Activated T-cell treated with anti-CD3 and anti-CD28 coated beads, Interleukin-2, amount 50 U/mL, for 72 hours (primary cell): Measurements from ENCODE around the gene SLC18A2. TPM values are rescaled to one million over a fixed set of nuclear protein-coding genes. Genes with fewer than 3 reads are reported as not detected.
A peak's percentile ranks its signal among the peaks of the same experiment; 100 is the strongest.

Experiments
- ATAC-seq, 2 donors: fragments of 150-1000 bp; cut with Tn5 transposase; replicated peaks in 1 of 2; 2 replicates each; pipeline ENCODE4 v1.10.0; 2021; ENCODE audit warnings: moderate library complexity in 2 of 2, mild to moderate bottlenecking in 1 of 2
- DNase-seq, 2 donors: peaks; one replicate each; pipeline ENCODE4 v3.0.0; 2021 to 2022; ENCODE audit warnings: mixed read lengths in 1 of 2
- H3K27ac Mint-ChIP-seq: one replicate; pipeline ENCODE4 v1.8.0; 2022; ENCODE audit warnings: mild to moderate bottlenecking, moderate library complexity, mixed read lengths
- H3K27me3 Mint-ChIP-seq: one replicate; pipeline ENCODE4 v1.8.0; 2022; ENCODE audit warnings: low read depth, mixed read lengths
- H3K36me3 Mint-ChIP-seq, 2 donors: one replicate each; pipeline ENCODE4 v1.8.0; 2022; ENCODE audit warnings: mixed read lengths in 2 of 2, mild to moderate bottlenecking in 1 of 2; ENCODE audit not compliant: insufficient read depth in 2 of 2
- H3K4me1 Mint-ChIP-seq: one replicate; pipeline ENCODE4 v1.8.0; 2022; ENCODE audit warnings: low read depth, mixed read lengths
- H3K4me3 Mint-ChIP-seq, 2 donors: one replicate each; pipeline ENCODE4 v1.8.0; 2022; ENCODE audit warnings: mild to moderate bottlenecking in 2 of 2, mixed read lengths in 2 of 2, moderate library complexity in 2 of 2
- H3K9me3 Mint-ChIP-seq, 2 donors: one replicate each; pipeline ENCODE4 v1.8.0; 2022; ENCODE audit warnings: mixed read lengths in 2 of 2
- total RNA-seq, 2 donors: library from RNA; stranded (reverse); gene quantifications; one replicate each; pipeline ENCODE4 v1.2.3, GENCODE V29; 2022

The SLC18A2 gene
- under 1 TPM in 1 of 2 donors, not detected in 1; 0.12 TPM for total RNA-seq

DNA sequence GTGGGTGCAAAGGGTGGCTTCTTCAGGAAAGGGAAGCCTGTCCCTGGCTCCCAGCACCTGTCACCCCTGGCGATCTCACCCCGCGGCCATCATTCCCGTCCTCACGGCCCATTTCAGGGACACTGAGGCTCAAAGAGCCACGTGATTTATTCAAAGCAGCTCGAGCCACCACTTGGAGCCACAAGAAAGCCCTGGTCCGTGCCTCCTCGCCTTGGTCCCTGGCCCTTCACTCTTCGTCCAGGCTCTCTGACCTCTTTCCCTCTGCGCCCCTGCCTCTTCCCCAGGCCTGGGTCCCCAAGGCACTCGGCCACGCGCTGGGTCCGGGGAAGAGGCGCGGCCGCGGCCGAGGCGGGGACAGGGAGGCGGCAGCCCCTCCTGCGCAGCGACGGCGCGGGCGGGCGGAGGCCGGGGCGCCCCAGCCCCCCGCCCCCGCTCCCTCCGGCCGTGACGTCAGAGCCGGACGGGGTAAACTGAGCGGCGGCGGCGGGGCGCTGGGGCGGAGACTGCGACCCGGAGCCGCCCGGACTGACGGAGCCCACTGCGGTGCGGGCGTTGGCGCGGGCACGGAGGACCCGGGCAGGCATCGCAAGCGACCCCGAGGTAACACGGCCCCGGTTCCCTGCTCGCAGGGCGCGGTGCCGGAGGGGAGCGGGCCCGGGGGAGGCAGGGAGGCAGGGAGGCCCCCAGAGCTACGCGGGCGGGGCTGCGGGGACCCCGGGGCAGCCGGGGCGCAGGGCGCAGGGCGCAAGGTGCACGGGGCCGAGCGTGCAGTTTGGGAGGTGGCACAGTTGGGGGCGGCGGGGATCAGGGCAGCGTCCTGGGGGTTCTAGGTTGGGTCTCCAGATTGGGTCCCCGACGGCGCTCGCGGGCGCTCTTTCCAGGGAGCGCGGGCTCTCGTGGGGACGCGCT is at the start of gene SLC18A2:
Gene SLC18A2 (plus strand): TSS at position 494 of the 909 bp plus-strand sequence. CDS start 580 bp downstream, outside the sequence.
- DNase-seq (no peak), ATAC-seq (peak in 1 of 2 donors; percentile 24)
- no peak within 1 kb of the TSS for H3K27ac Mint-ChIP-seq
- H3K4me3 Mint-ChIP-seq: peak within 1 kb of the TSS; percentile 28 to 78
- H3K27me3 Mint-ChIP-seq: peaks cover 45% of the 10 kb centered on the region
- H3K4me1 Mint-ChIP-seq: no peaks in the 10 kb centered on the region
- H3K9me3 Mint-ChIP-seq: no peaks in the 10 kb centered on the region
- H3K36me3 Mint-ChIP-seq: no peaks in the 10 kb centered on the region

GRCh38 chr10:117197189-117197588 is 43.7 kb upstream of the SLC18A2 start, which contains the start of gene KCNK18:
KCNK18 (plus strand) TSS chr10:117197489; CDS start chr10:117197489, 0 bp downstream.
- no peak for ATAC-seq
- Mint-ChIP-seq H3K4me3 (no peak within 1 kb of the TSS), H3K36me3 (no peaks in the 10 kb centered on the region), H3K27me3 (no peaks in the 10 kb centered on the region), H3K4me1 (no peaks in the 10 kb centered on the region), H3K27ac (peak within 1 kb of the TSS; percentile 8), H3K9me3 (no peaks in the 10 kb centered on the region)
- no peak for DNase-seq

DNA sequence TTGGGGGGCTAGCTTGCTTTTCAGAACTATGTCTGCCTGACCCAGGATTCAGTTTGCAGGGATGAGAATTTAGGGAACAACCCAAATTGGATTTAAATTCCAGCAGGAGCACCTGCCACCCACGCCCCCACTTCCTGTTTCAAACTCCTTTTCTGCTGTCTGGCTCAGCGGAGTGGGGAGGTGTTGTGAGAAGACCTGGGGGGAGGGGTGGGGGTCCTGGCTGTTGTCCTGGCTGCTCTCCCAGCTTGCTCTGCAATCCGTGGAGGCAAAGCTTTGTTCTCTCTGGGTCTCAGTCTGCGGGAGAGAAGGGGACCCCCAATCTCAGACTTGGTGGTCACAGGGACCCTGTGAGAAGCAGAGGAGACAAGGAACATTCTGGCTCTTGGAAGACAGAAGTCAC is 42.8 kb upstream of the SLC18A2 start:
- no peaks in the 10 kb centered on the region for H3K27me3 Mint-ChIP-seq
- no peak for ATAC-seq
- no peak overlapping the region for H3K4me3 Mint-ChIP-seq
- DNase-seq: no peak
- no peak overlapping the region for H3K27ac Mint-ChIP-seq
- no peaks in the 10 kb centered on the region for H3K9me3 Mint-ChIP-seq
- no peaks in the 10 kb centered on the region for H3K4me1 Mint-ChIP-seq
- H3K36me3 Mint-ChIP-seq: no peaks in the 10 kb centered on the region

GRCh38 chr10:117201826-117202225 is 39.1 kb upstream of the SLC18A2 start:
- no peak for DNase-seq
- Mint-ChIP-seq H3K27ac (no peak overlapping the region), H3K9me3 (peaks cover 0 to 2% of the 10 kb centered on the region in 2 donors), H3K4me3 (no peak overlapping the region), H3K36me3 (peaks cover 0 to 1% of the 10 kb centered on the region in 2 donors), H3K27me3 (peaks cover 14% of the 10 kb centered on the region), H3K4me1 (no peaks in the 10 kb centered on the region)
- ATAC-seq: no peak

DNA sequence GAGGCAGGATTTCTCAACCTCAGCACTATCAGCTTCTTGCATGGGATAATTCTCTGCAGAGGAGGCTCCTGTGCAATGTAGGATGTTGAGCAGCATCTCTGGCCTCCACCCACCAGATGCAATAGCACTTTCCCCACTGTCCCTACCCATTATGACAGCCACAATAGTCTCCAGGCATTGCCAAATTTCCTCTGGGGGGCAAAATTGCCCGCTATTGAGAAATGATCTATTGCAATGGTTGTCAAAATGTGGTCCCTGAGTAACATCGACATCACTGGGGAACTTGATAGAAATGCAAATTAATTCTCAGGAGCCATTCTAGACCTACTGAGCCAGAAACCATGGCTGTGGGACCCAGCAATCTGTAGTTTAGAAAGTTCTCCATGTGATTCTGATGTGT is 36.6 kb upstream of the SLC18A2 start:
- Mint-ChIP-seq H3K4me1 (no peaks in the 10 kb centered on the region), H3K4me3 (no peak overlapping the region), H3K27ac (no peak overlapping the region), H3K27me3 (peaks cover 25% of the 10 kb centered on the region), H3K9me3 (peaks cover 0 to 2% of the 10 kb centered on the region in 2 donors), H3K36me3 (peaks cover 0 to 1% of the 10 kb centered on the region in 2 donors)
- DNase-seq (no peak), ATAC-seq (no peak)

DNA sequence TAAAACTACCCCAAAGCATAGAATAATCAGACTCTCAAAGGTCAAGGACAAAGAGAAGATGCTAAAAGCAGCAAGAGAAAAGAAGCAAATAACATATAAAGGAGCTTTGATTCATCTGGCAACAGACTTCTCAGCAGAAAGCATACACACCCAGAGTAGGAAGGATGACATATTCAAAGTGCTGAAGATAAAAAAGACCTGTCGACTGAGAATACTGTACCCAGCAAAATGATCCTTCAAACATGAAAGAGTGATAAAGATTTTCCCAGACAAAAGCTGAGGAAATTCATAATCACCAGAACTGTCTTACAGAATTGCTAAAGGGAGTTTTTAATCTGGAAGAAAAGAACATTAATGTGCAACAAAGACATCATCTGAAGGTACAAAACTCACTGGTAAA is 28.7 kb upstream of the SLC18A2 start:
- no peak overlapping the region for H3K4me3 Mint-ChIP-seq
- H3K27me3 Mint-ChIP-seq: peaks cover 69% of the 10 kb centered on the region
- DNase-seq (no peak), ATAC-seq (no peak)
- peaks cover 1 to 7% of the 10 kb centered on the region in 2 donors for H3K36me3 Mint-ChIP-seq
- peaks cover 4% of the 10 kb centered on the region for H3K4me1 Mint-ChIP-seq
- H3K9me3 Mint-ChIP-seq: peaks cover 6 to 11% of the 10 kb centered on the region in 2 donors
- H3K27ac Mint-ChIP-seq: no peak overlapping the region

DNA sequence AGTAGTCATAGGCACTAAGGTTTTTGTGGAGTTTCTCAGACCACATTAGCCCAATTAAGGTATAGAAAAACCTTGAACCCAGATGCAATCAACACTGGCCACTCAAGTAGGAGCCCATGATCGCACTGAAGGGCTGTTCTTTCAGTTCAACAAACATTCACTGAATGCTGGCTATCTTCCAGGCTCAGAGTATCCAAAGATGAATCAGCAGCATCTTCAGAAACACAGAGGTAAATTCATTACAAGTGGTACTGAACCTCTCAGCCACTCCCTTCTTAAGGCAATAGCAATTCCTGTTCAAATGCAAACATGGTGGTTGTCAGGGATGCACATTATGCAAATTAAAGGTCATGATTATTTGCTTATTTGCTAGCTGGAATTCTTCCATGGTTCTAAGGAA is 26.5 kb upstream of the SLC18A2 start:
- no peak for ATAC-seq
- H3K9me3 Mint-ChIP-seq: peaks cover 6 to 11% of the 10 kb centered on the region in 2 donors
- H3K4me3 Mint-ChIP-seq: no peak overlapping the region
- H3K4me1 Mint-ChIP-seq: peaks cover 4% of the 10 kb centered on the region
- H3K27ac Mint-ChIP-seq: no peak overlapping the region
- peaks cover 1 to 7% of the 10 kb centered on the region in 2 donors for H3K36me3 Mint-ChIP-seq
- H3K27me3 Mint-ChIP-seq: peaks cover 76% of the 10 kb centered on the region
- no peak for DNase-seq

- no peak overlapping the region for H3K4me3 Mint-ChIP-seq
- H3K9me3 Mint-ChIP-seq: peaks cover 6 to 11% of the 10 kb centered on the region in 2 donors
- H3K27me3 Mint-ChIP-seq: peaks cover 69% of the 10 kb centered on the region
- ATAC-seq (no peak), DNase-seq (no peak)
- H3K27ac Mint-ChIP-seq: no peak overlapping the region
- peaks cover 4% of the 10 kb centered on the region for H3K4me1 Mint-ChIP-seq
- peaks cover 1 to 7% of the 10 kb centered on the region in 2 donors for H3K36me3 Mint-ChIP-seq
These were observed 25.8 kb upstream of the SLC18A2 start for GRCh38 chr10:117215079-117215478.

DNA sequence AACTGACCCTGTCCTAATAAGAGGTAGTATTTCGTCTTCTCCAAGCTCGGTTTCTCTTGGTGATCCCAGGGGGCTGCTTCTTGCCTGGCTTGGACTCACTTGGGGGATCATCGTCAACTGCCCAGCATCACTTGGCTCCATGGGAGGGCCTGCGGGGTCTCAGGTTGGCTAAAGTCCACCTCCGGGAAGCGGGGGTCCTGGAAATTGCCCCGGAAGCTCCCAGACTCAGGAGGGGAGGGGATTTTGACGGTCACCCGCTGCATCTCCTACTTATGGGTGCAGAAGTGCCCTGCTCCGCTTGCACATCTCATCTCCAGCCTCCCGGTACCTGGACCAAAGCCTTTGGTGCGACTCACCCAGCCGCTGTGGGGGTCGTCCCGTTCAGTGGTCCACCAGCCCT is 24.9 kb upstream of the SLC18A2 start:
- peak overlapping the region; percentile 85 to 91 for H3K4me3 Mint-ChIP-seq
- no peak for ATAC-seq

DNA sequence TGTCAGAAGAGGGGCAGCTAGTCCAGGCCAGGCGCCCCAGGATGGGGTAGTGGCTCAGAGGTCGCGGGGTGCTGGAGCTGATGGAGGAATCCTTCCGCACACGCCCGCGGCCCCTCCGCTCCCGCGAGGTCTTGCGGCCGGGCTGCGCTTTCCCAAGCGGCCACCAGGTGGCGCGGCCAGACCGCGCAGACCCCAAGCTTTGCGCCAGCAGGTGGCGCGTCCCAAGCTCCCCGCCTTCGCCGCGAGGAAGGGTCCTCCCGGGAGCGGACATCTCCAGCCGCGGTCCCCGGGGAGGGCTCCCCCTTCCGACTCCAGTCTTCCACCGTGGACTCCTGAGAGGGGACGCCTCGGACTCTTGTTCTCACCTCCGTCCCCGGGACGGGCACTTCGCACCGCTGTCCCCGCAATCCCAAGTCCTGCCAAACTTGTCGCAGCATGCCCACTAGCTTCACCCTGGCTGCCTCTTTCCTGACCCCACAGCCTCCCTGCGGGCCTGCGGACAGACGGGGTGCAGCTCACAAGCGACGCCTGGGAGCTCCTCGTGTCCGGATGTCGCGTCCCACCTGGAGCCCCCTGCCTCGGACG is 24.2 kb upstream of the SLC18A2 start:
- H3K27me3 Mint-ChIP-seq: peaks cover 65% of the 10 kb centered on the region
- H3K4me1 Mint-ChIP-seq: peaks cover 4% of the 10 kb centered on the region
- H3K9me3 Mint-ChIP-seq: peaks cover 2 to 6% of the 10 kb centered on the region in 2 donors
- peak; percentile 77 to 81 for DNase-seq
- peaks cover under 1 to 2% of the 10 kb centered on the region in 2 donors for H3K36me3 Mint-ChIP-seq
- peak; percentile 79 to 84 for ATAC-seq
- no peak overlapping the region for H3K27ac Mint-ChIP-seq
- H3K4me3 Mint-ChIP-seq: peak overlapping the region; percentile 85 to 91

More for the DNA sequence above, 24.9 kb upstream of the SLC18A2 start:
- H3K36me3 Mint-ChIP-seq: peaks cover 1 to 7% of the 10 kb centered on the region in 2 donors
- no peak overlapping the region for H3K27ac Mint-ChIP-seq
- peaks cover 68% of the 10 kb centered on the region for H3K27me3 Mint-ChIP-seq
- no peak for DNase-seq
- peaks cover 6 to 11% of the 10 kb centered on the region in 2 donors for H3K9me3 Mint-ChIP-seq
- H3K4me1 Mint-ChIP-seq: peaks cover 4% of the 10 kb centered on the region

DNA sequence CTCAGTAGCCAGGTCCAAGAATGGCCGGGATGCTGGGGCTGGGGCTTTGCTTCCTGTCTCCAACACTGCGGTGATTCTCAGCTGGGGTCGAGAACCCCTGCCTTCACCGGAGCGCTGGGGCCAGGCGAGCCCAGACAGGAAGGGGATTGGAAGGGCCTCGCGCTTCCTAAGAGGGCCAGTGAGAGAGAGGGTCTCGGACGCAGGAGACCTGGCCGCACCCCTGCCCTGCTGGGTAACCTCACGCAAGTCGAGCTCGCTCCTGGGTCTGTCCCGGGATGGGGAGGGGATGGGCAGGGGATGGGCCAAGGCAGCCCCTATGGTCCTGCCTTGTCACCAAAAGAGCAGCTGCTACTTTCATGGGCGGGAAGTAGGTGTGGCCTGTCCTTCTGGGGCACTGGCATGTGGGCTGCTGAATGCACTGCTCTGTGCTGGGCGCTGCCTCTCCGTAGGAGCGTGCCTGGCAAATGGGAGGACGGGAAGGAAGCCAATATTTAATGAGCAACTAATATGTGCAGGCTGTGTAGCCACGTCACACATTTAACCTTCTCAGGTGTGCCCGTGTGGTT is 23.6 kb upstream of the SLC18A2 start:
- Mint-ChIP-seq H3K4me3 (peak overlapping the region; percentile 85 to 91), H3K4me1 (peaks cover 4% of the 10 kb centered on the region), H3K27me3 (peaks cover 63% of the 10 kb centered on the region), H3K36me3 (no peaks in the 10 kb centered on the region), H3K27ac (no peak overlapping the region), H3K9me3 (peaks cover 2% of the 10 kb centered on the region in 2 donors)
- DNase-seq (peak in 1 of 2 donors; percentile 26), ATAC-seq (peak; percentile 45 to 53)

- Mint-ChIP-seq H3K27me3 (peaks cover 57% of the 10 kb centered on the region), H3K9me3 (no peaks in the 10 kb centered on the region), H3K4me3 (no peak overlapping the region), H3K4me1 (peaks cover 4% of the 10 kb centered on the region), H3K36me3 (no peaks in the 10 kb centered on the region), H3K27ac (no peak overlapping the region)
- no peak for DNase-seq
- ATAC-seq: no peak
These were observed 22.3 kb upstream of the SLC18A2 start for GRCh38 chr10:117218654-117219053.

DNA sequence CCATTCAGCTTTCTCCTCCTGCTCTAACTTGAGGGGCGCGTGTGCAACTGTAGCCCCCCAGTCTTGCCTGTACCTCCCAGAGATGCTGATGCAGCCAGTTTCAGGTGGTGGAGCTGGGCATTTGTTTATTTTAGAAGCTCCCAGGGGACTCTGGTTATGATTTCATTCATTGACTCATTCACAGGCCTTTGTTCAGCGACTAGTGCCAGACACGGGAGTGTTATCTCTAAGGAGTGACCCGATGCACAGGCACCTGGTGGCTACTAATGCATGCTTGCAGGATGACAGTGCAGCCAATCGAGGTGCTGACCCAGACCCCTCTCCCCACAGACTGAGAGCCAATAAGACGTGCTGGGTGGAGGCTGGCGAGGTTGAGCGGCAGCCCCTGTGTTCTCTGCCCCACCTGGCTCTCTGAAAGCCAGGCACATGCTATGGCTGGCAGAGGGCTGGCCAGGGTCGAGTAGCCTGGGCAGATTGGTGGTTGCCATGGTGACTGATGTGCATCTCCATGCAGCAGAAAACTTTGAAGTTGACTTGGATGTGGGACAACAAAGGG is 19.7 kb upstream of the SLC18A2 start:
- no peak overlapping the region for H3K4me3 Mint-ChIP-seq
- ATAC-seq (no peak), DNase-seq (no peak)
- no peaks in the 10 kb centered on the region for H3K36me3 Mint-ChIP-seq
- peaks cover 4% of the 10 kb centered on the region for H3K4me1 Mint-ChIP-seq
- peaks cover 31% of the 10 kb centered on the region for H3K27me3 Mint-ChIP-seq
- no peaks in the 10 kb centered on the region for H3K9me3 Mint-ChIP-seq
- no peak overlapping the region for H3K27ac Mint-ChIP-seq
